ENCODE measurements around the gene CD37.

DNA sequence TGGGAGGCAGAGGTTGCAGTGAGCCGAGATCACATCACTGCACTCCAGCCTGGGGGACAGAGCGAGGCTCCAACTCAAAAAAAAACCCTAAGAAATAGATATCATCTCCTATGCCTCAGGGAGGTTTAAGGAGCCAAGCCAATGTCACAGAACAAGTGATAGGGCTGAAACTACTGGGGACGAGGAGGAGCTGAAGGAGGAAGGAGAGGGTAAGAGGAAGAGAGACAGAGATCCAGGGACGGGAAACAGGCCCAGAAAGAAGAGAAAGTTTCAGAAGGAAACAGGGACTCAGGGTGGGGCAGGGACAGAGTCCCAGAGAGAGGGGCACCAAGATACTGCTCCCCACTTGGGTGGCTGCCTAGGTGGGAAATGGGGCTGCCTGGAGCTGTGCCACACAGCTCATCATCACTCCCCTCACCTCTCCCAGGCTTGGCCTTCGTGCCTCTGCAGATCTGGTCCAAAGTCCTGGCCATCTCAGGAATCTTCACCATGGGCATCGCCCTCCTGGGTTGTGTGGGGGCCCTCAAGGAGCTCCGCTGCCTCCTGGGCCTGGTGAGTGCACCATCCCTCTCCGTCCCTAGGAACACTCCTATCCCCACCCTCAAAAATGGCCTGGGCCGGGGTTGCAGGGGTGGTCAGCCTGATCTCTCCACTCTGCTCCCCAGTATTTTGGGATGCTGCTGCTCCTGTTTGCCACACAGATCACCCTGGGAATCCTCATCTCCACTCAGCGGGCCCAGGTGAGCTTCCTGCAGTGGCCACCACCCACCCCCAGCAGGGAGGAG is 1.5 kb downstream of the CD37 start:
- TF ChIP-seq POLR2A (IDR thresholded peaks at IDR 0.05) (no peak), EP300 (IDR thresholded peaks at IDR 0.05) (no peak)
- TF ChIP-seq, protein P1, sequence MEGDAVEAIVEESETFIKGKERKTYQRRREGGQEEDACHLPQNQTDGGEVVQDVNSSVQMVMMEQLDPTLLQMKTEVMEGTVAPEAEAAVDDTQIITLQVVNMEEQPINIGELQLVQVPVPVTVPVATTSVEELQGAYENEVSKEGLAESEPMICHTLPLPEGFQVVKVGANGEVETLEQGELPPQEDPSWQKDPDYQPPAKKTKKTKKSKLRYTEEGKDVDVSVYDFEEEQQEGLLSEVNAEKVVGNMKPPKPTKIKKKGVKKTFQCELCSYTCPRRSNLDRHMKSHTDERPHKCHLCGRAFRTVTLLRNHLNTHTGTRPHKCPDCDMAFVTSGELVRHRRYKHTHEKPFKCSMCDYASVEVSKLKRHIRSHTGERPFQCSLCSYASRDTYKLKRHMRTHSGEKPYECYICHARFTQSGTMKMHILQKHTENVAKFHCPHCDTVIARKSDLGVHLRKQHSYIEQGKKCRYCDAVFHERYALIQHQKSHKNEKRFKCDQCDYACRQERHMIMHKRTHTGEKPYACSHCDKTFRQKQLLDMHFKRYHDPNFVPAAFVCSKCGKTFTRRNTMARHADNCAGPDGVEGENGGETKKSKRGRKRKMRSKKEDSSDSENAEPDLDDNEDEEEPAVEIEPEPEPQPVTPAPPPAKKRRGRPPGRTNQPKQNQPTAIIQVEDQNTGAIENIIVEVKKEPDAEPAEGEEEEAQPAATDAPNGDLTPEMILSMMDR (IDR thresholded peaks at IDR 0.05), result no peak

Data from ovary (tissue), 3 donors.